ENCODE results near the gene AGRP. TPM values are rescaled to one million over a fixed set of nuclear protein-coding genes. Genes with fewer than 3 reads are reported as not detected.
"Not testable (repeated sequence)": the region's sequence is repeated elsewhere in the genome, so short reads cannot be mapped to it uniquely, and the experiment has no call there.

AGRP gene
- total RNA-seq, 1 donor from 2014 or later, result not detected

DNA sequence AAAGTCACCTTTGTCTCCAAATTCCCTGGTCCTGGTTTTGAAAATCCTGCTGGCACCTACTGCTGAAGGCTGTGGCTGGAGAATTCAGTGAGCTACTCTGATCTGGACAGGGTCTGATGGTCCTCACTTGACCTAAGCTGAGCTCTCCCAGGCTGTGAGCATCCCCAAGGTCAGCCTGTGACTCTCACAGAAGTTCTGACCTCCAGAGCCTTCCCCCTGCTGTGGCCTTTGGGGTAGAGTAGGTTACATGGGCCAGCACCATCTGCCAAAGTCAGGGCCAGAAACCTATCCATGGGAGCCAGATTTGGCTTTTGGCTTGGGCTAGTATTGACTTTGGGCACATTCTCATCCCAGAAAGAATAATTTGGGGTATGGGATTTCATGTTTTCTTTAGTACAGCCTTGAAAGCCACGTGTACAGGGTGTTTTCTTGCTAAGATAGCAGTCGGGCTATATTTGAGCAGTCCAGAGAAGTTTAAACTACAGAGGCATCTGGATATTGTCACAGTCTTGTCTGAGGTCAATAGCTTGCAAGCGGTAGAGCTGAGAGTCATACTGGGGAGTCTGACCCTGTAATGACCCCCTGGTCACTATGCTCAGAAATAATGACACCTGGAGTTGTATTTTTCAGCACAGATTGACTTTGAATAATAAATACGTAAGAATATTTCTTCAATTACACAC, 6.2 kb upstream of the AGRP start:
- Mint-ChIP-seq H3K4me1 (peaks cover 11% of the 10 kb centered on the region), H3K27ac (ENCODE audit: unreplicated experiment) (no peak overlapping the region)

DNA sequence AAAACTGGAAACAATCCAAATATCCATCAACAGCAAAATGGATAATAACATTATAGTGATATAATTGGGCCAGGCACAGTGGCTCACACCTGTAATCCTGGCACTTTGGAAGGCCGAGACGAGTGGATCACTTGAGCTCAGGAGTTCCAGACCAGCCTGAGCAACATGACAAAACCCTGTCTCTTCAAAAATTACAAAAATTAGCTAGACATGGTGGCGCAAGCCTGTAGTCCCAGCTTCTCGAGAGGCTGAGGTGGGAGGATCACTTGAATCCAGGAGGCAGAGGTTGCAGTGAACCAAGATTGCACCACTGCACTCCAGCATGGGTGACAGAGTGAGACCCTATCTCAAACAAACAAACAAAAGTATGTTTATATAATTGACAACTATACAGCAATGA, 4.2 kb upstream of the AGRP start:
- H3K36me3 Mint-ChIP-seq (ENCODE audit: low read depth); H3K27me3 Mint-ChIP-seq (ENCODE audit: low read depth); DNase-seq (ENCODE audit: low read depth, low spot score); H3K4me3 Mint-ChIP-seq; H3K27ac Mint-ChIP-seq (ENCODE audit: unreplicated experiment); H3K9me3 Mint-ChIP-seq: not testable (repeated sequence)
- peaks cover 13% of the 10 kb centered on the region for H3K4me1 Mint-ChIP-seq

More for the DNA sequence above, 6.2 kb upstream of the AGRP start:
- Mint-ChIP-seq H3K4me3 (no peak overlapping the region), H3K36me3 (ENCODE audit: low read depth) (no peaks in the 10 kb centered on the region), H3K9me3 (no peaks in the 10 kb centered on the region), H3K27me3 (ENCODE audit: low read depth) (no peaks in the 10 kb centered on the region)
- TF ChIP-seq, protein P1, sequence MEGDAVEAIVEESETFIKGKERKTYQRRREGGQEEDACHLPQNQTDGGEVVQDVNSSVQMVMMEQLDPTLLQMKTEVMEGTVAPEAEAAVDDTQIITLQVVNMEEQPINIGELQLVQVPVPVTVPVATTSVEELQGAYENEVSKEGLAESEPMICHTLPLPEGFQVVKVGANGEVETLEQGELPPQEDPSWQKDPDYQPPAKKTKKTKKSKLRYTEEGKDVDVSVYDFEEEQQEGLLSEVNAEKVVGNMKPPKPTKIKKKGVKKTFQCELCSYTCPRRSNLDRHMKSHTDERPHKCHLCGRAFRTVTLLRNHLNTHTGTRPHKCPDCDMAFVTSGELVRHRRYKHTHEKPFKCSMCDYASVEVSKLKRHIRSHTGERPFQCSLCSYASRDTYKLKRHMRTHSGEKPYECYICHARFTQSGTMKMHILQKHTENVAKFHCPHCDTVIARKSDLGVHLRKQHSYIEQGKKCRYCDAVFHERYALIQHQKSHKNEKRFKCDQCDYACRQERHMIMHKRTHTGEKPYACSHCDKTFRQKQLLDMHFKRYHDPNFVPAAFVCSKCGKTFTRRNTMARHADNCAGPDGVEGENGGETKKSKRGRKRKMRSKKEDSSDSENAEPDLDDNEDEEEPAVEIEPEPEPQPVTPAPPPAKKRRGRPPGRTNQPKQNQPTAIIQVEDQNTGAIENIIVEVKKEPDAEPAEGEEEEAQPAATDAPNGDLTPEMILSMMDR (conservative IDR thresholded peaks at IDR 0.05), result no peak
- no peak for DNase-seq (ENCODE audit: low read depth, low spot score)

DNA sequence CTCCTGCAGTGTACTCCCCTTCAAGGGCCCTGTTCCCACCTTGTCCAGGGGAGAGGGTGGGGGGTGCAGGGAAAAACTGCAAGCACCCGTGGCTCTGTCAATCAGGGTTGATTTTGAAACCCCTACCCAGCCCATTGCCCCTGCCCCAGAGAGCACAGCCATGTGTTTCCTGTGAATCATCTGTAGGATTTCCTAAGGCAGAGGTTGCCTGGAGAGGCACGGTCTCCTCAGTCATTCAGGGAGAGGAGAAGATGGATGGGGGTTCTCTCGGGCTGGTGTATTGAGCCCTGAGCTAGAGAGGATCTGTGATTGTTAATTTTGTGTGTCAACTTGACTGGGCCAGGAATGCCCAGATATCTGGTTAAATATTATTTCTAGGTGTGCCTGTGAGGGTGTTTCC, 3.5 kb upstream of the AGRP start:
- Mint-ChIP-seq H3K4me1 (peaks cover 21% of the 10 kb centered on the region), H3K27ac (ENCODE audit: unreplicated experiment) (peak overlapping the region; percentile 22), H3K36me3 (ENCODE audit: low read depth) (no peaks in the 10 kb centered on the region), H3K27me3 (ENCODE audit: low read depth) (no peaks in the 10 kb centered on the region), H3K4me3 (no peak overlapping the region), H3K9me3 (no peaks in the 10 kb centered on the region)
- no peak for DNase-seq (ENCODE audit: low read depth, low spot score)
- TF ChIP-seq, protein P1 (conservative IDR thresholded peaks at IDR 0.05), result no peak

DNA sequence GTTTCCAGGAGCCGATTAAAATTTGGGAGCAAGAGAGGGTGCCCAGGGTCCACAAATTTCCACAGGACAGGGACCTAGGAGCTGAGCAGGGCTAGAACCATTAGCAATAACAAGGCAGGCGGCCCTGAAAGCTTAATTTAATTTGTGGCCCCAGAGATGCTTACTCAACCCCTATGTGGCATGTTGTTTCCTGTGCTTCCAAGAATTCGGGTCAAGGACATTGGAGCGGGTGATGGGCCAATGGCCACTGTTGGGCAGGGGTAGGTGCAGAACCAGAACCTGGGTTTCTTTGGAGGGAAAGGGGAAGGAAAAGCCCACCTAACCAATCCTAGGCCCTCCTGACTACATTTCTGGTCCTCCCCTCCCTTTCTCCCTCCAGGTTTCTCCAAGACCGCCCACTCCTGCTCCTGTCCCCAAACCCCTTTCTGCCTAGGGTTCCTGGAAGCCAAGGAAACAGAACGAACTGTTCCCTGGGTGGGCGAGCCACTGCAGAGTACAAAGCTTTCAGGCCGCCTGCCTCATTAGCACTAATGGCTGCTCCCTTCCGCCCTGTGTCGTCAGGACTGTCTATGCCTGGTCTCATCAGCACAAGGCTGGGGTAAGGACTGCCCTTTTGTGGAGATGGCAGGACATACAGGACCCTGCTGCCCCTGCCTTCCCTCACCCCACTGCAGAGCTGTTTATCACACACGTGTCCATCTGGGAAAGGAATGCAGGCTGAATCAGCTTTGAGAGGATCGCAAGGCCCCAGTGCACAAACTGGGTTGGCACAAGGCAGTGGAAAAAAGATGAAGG, 581 bp upstream of the AGRP start:
- Mint-ChIP-seq H3K9me3 (no peaks in the 10 kb centered on the region), H3K36me3 (ENCODE audit: low read depth) (no peaks in the 10 kb centered on the region), H3K4me1 (peaks cover 26% of the 10 kb centered on the region), H3K27ac (ENCODE audit: unreplicated experiment) (no peak overlapping the region), H3K4me3 (no peak overlapping the region), H3K27me3 (ENCODE audit: low read depth) (no peaks in the 10 kb centered on the region)
- DNase-seq (ENCODE audit: low read depth, low spot score), result no peak
- TF ChIP-seq, protein P1 (conservative IDR thresholded peaks at IDR 0.05), result no peak

DNA sequence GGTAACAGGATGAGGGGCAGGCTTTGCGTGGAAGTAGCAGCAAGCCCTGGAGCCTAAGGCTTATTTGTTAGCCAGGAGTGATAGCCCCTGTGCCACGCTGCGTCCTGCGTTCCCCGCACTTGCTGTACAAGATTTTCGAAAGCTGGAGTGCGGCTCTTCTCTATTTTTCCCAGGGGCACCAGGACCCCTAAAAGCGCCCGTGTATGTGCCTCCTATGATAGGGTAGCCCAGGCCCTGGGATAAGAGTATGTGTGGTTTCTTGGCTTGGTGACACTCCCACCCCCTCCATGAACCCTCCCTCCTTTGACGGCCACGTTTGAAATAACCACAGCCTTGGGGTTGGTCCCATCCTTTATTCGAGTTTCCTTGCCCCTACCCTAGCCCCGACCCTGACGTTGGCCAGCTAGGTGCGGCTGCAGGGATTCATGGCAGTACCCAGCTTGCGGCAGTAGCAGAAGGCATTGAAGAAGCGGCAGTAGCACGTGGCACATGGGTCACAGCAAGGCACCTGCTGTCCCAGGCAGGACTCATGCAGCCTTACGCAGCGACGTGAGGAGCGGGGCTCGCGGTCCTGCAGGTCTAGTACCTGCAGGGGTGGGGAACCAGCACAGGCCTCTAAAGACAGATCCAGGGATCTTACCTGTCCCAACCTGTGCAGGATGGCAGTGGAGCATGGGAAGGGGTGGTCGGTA, 968 bp downstream of the AGRP start:
- Mint-ChIP-seq H3K4me1 (peaks cover 19% of the 10 kb centered on the region), H3K27ac (ENCODE audit: unreplicated experiment) (no peak overlapping the region), H3K27me3 (ENCODE audit: low read depth) (no peaks in the 10 kb centered on the region), H3K36me3 (ENCODE audit: low read depth) (no peaks in the 10 kb centered on the region), H3K4me3 (peak overlapping the region; percentile 100), H3K9me3 (no peaks in the 10 kb centered on the region)
- TF ChIP-seq, protein P1 (conservative IDR thresholded peaks at IDR 0.05), result no peak
- DNase-seq (ENCODE audit: low read depth, low spot score), result no peak
